DMS79 (cell line): Measurements from ENCODE around the gene RGL2.
"Not testable (repeated sequence)": the region's sequence is repeated elsewhere in the genome, so short reads cannot be mapped to it uniquely, and the experiment has no call there.

ENCODE experiments used
- DNase-seq: peaks from one replicate; lab custom pipeline; 2025; lab: John Stamatoyannopoulos, UW

The RGL2 gene

GRCh38 chr6:33292996-33293682 lies 5.6 kb downstream of the RGL2 start:
- no peak for DNase-seq

- DNase-seq = no peak
Observed at GRCh38 chr6:33290459-33290858, 8.3 kb downstream of the RGL2 start.

- DNase-seq = no peak
Observed at GRCh38 chr6:33289784-33290315, 8.9 kb downstream of the RGL2 start.

- peak; percentile 88 for DNase-seq
Observed at GRCh38 chr6:33288921-33289783, 9.6 kb downstream of the RGL2 start, which contains the start of the genes PFDN6 and WDR46. Gene PFDN6, plus strand, starts transcription at chr6:33289601. Its CDS starts 256 bp downstream, at chr6:33289857. Gene WDR46, minus strand, starts transcription at chr6:33289239. Its CDS starts 69 bp downstream, at chr6:33289170.

GRCh38 chr6:33288141-33288920 lies 10.4 kb downstream of the RGL2 start:
- no peak for DNase-seq

- no peak for DNase-seq
Observed at GRCh38 chr6:33286946-33287914, 11.5 kb downstream of the RGL2 start.

- DNase-seq = not testable (repeated sequence)
Observed at GRCh38 chr6:33285214-33285613, 13.5 kb downstream of the RGL2 start.

GRCh38 chr6:33280539-33280938 lies 18.2 kb downstream of the RGL2 start:
- no peak for DNase-seq

- DNase-seq = no peak
Observed at GRCh38 chr6:33279971-33280511, 18.7 kb downstream of the RGL2 start.

- no peak for DNase-seq
Observed at GRCh38 chr6:33279257-33279695, 19.5 kb downstream of the RGL2 start.

- no peak for DNase-seq
Observed at GRCh38 chr6:33278810-33279209, 19.9 kb downstream of the RGL2 start.

GRCh38 chr6:33278392-33278741 lies 20.4 kb downstream of the RGL2 start:
- DNase-seq = no peak

- no peak for DNase-seq
Observed at GRCh38 chr6:33277663-33278391, 20.9 kb downstream of the RGL2 start.

GRCh38 chr6:33276864-33277662 lies 21.7 kb downstream of the RGL2 start, which contains the start of gene B3GALT4:
Gene B3GALT4, plus strand, starts transcription at chr6:33277123. Its CDS starts 297 bp downstream, at chr6:33277420.
- peak; percentile 82 for DNase-seq

- no peak for DNase-seq
Observed at GRCh38 chr6:33276581-33276863, 22.2 kb downstream of the RGL2 start.

GRCh38 chr6:33275795-33276580 lies 22.8 kb downstream of the RGL2 start:
- not testable (repeated sequence) for DNase-seq

- no peak for DNase-seq
Observed at GRCh38 chr6:33273924-33274902, 24.5 kb downstream of the RGL2 start.
